ENCODE data around the gene EML3. TPM values are rescaled to one million over a fixed set of nuclear protein-coding genes. Genes with fewer than 3 reads are reported as not detected.

Gene EML3
- total and polyA plus RNA-seq, 2 of the 13 experiments (the other 11 are each of a cell fraction or from before 2014, with no cell fraction given) = 10.6 to 12.3 TPM

- peak; percentile 52 for TF ChIP-seq ASH2L (IDR thresholded peaks at IDR 0.05; ENCODE audit: insufficient read length, low read depth, low read length)
- 0 out of 2 replicates have a peak, but pooled peaks have one; percentile 14 for TF ChIP-seq LCORL (IDR thresholded peaks at IDR 0.05)
- no peak for TF ChIP-seq LCORL (CRISPR knock-in tag; IDR thresholded peaks at IDR 0.05)
- no peak for TF ChIP-seq ZNF703 (CRISPR knock-in tag; IDR thresholded peaks at IDR 0.05; ENCODE audit: borderline replicate concordance)
- TF ChIP-seq ISX (CRISPR knock-in tag; conservative IDR thresholded peaks at IDR 0.05) = no peak
- no peak for TF ChIP-seq ZNF367 (CRISPR knock-in tag; IDR thresholded peaks at IDR 0.05; ENCODE audit: borderline replicate concordance)
- TF ChIP-seq HINFP (CRISPR knock-in tag; IDR thresholded peaks at IDR 0.05; ENCODE audit: low read depth) = no peak
- TF ChIP-seq YEATS4 (CRISPR knock-in tag; IDR thresholded peaks at IDR 0.05; ENCODE audit: borderline replicate concordance) = peak; percentile 59; the same call in 1 of the 2 replicates
- TF ChIP-seq PHF21A (CRISPR knock-in tag; IDR thresholded peaks at IDR 0.05) = peak; percentile 86
- 0 out of 2 replicates have a peak, but pooled peaks have one; percentile 29 for TF ChIP-seq ERF (CRISPR knock-in tag; IDR thresholded peaks at IDR 0.05)
- TF ChIP-seq HMG20B (CRISPR knock-in tag; conservative IDR thresholded peaks at IDR 0.05) = no peak
- peak; percentile 75 for TF ChIP-seq TARDBP (CRISPR knock-in tag; IDR thresholded peaks at IDR 0.05)
- no peak for TF ChIP-seq TOPORS (CRISPR knock-in tag; IDR thresholded peaks at IDR 0.05)
- TF ChIP-seq ZFP36L1 (CRISPR knock-in tag; IDR thresholded peaks at IDR 0.05) = no peak
- peak; percentile 69 for TF ChIP-seq MAX (IDR thresholded peaks at IDR 0.05)
- no peak for TF ChIP-seq PCBP2 (optimal IDR thresholded peaks at IDR 0.05; ENCODE audit: low read depth, low read length, poor library complexity, severe bottlenecking)
- peak; percentile 46; the same call in 1 of the 2 replicates for TF ChIP-seq IKZF5 (CRISPR knock-in tag; IDR thresholded peaks at IDR 0.05)
- no peak for TF ChIP-seq ZNF24 (IDR thresholded peaks at IDR 0.05)
- TF ChIP-seq ZNF224 (CRISPR knock-in tag; IDR thresholded peaks at IDR 0.05) = no peak
- TF ChIP-seq KMT2A (CRISPR knock-in tag; IDR thresholded peaks at IDR 0.05) = no peak
- TF ChIP-seq CCDC6 (CRISPR knock-in tag; IDR thresholded peaks at IDR 0.05) = 0 out of 2 replicates have a peak, but pooled peaks have one; percentile 67
- no peak for TF ChIP-seq HNRNPL (IDR thresholded peaks at IDR 0.05; ENCODE audit: low read depth, low read length)
- peak; percentile 65 for TF ChIP-seq MAZ (IDR thresholded peaks at IDR 0.05; ENCODE audit: borderline replicate concordance, low read depth, low read length)
- TF ChIP-seq MAZ (CRISPR knock-in tag; IDR thresholded peaks at IDR 0.05; ENCODE audit: low read depth) = peak; percentile 64; the same call in 1 of the 2 replicates
- TF ChIP-seq ZNF580 (CRISPR knock-in tag; IDR thresholded peaks at IDR 0.05; ENCODE audit: borderline replicate concordance, low read depth) = 0 out of 2 replicates have a peak, but pooled peaks have one; percentile 38
- TF ChIP-seq YY1 (IDR thresholded peaks at IDR 0.05; ENCODE audit: insufficient read depth, insufficient replicate concordance, low read depth, low read length) = peak; percentile 64
- TF ChIP-seq ZBTB46 (CRISPR knock-in tag; IDR thresholded peaks at IDR 0.05; ENCODE audit: borderline replicate concordance) = no peak
Observed at GRCh38 chr11:62599069-62599696, 13.4 kb downstream of the EML3 start (continued).

Data from HepG2 (cell line).